DMS53 treated with DMSO at 0.1 percent for 48 hours (cell line): ENCODE measurements around the gene DBH.

Experiments
- DNase-seq: peaks from one replicate; lab custom pipeline; 2025; ENCODE audit not compliant: unreplicated experiment; lab: John Stamatoyannopoulos, UW

DBH gene

DNA sequence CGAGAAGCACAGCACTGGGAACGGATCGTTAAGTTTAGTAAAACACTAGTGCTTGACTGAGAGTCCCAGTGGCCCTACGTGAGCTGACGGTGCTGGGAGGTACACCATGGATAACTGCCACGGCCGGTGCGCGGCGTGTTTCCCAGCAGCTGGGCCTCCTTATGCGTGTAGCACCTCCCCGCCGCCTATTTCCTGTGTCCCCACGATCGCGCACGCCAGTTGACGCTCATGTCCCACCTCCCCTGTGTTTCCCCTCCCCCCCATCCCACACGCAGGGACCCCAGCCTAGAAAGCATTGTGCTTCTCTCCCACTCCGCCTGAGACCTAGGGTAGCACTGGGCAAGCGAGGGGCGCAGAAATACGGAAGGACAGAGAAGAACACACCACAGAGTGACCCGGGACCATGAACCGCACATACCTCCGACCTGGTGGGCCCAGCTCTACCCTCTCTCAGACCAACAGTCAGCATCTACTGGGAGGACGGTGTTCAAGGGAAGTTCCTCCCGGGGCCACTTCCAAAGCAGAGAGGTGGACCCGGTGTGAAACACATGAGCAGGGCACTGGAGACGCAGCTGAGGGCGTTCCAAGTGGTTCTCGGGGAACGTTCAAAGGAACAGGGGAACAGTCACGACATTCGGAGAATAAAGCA lies 45.6 kb downstream of the DBH start:
- no peak for DNase-seq

DNA sequence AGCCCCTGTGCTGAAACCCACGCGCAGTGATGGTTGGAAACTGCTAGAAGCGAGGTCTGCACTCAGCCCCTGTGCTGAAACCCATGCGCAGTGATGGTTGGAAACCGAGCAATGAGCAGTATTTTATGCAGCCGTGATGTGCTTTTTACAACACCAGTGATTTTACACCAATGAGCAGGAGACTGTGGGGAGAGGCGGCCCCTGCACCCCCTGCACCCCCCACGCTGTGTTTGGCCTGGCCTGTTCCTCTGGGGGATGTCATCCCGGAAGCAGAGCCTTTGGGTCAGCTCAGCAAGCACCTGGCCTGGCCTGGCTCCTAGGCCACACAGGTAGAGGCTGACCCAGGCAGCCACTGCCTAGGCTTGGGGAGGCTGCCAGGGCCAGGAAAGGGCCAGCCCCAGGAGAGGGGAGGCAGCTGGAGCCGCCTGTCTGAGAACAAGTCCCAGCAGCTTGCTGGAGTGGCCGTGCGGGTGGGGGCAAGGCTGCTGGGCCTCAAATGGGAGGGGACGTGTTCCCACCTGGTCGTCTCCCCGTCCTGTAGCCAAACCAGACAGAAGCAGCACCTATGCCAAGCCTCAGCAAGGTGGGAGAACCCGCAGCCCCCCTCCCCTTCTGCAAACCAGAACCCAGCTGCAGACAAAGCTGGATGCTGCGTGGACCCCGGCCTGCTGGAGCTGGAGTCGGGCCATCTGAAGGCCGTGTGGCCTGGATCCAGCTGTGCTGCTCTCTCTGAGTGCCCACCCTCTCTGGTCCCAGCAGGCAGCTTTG lies 46.8 kb downstream of the DBH start:
- no peak for DNase-seq

DNA sequence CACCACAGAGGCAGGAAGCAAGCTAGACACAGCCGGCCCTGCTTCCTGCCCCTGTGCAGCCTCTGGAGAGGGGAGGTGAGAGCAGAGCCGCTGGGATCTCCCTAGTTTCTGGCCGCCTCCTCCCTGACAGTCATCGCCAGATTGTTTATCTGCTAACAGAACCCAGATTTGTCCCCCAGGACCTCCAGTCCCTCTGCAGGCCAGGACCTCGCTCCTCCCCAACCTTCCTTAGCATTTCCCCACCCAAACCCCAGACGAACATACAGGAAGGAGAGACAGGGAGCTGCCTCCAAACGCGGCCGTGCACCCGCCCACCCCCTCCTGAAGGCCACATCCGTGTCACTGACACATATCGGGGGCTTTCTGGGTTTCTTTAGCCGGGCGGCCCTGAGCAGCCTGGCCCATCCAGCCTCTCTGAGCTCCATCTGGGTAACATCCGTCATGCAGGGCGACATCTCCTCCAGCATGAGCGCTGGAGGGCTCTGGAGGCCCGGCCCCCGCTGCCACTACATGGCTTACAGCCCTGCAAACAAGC lies 47.5 kb downstream of the DBH start:
- no peak for DNase-seq

DNA sequence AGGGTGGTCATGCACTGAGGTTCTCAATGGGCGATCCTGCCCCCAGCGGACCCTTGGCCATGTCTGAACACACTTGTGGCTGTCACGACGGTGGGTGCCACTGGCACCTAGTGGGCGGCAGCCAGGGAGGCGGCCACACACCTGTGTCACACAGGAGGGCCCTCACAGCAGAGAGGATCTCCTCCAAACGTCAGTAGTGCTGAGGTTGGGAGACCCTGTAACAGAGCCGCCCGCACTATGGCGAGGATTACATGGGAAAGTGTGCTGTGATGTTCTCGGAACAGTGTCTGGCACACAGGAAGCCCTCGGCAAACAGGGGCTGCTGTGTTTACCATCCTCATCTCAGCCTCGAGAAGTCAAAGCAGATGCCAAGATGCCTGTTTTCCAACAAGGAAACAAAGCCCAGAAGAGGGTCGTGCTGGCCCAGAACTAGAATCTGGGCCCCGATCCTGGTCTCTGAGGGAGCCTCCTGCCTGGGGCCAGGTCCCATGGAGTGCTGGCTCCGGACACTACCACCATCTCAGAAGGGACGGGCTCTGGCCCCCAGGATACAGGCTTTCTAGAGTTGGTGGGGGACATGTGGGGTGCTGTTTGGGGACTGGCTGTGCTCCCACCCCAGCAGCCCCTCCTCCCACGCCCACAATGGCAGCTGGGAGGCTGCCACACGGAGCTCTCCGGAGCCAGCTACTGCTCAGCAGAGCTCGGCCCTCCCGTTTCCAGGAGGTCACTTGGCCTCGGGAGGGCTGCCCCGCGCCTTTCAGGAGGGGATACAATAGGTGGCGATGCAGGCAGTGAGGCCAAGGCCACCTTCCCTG lies 48.2 kb downstream of the DBH start:
- DNase-seq: no peak

DNA sequence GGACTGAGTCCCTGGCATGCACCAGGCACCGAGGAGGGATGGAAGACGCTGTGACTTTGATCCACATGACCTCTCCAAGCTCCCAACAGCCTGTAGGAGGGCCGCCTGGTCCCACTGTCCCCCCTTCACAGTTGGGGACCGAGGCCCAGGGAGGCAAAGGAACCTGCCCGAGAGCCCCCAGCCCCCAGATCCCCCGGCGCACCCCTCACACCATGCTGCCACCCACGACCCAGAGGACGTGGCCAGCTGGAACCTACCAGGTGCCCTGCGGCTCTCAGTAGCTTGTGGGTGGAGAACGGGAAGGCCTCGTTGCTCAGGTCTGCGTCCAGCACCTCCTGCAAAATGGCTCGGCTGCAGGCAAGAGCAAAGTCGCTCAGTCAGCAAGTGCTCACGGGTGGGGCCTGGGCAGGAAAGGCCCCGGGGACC lies 48.8 kb downstream of the DBH start:
- DNase-seq: no peak

DNA sequence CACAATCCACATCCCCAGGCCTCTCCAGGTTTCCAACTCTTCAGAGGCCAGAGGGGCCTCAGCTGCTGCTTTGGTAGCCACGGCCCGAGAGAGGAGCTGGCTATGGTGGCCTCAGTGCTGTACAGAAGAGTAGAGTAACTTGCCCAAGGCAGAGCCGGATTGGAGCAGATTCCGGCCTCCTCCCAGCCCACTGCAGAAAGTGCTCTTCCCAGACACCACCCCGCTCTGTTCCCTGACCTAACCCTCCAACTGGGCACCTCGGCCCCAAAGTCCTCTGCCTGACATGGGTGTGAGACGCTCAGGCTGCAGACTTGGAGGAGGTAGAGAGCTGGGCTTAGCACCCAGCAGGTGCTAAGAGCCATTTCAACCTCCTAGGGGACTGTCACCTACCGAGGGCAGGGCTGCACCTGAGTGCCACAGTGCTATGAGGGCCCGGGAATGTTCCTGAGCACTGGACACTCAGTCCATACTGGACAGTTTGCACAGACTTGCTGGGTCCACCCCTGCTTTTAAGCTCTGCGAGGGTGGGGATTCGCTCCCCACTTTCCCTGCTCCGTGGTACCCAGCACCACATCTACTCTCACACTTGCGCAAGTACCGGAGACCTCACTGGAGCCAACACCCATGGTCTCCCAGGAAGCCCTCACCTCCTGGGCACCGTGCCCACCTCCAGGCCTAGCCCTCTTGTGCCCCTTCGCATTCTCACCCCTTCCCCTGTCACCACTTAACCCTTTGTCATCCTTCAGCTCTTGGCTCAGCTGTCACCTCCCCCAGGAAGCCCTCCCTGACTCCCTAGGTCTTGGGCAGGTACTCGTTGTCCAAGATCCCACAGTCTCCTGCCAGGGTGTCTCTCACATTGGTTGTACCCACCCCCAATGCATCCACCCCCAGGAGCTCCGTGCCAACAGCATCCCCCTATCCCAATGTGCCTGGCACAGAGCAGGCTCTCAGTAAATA lies 49.8 kb downstream of the DBH start:
- no peak for DNase-seq

DNA sequence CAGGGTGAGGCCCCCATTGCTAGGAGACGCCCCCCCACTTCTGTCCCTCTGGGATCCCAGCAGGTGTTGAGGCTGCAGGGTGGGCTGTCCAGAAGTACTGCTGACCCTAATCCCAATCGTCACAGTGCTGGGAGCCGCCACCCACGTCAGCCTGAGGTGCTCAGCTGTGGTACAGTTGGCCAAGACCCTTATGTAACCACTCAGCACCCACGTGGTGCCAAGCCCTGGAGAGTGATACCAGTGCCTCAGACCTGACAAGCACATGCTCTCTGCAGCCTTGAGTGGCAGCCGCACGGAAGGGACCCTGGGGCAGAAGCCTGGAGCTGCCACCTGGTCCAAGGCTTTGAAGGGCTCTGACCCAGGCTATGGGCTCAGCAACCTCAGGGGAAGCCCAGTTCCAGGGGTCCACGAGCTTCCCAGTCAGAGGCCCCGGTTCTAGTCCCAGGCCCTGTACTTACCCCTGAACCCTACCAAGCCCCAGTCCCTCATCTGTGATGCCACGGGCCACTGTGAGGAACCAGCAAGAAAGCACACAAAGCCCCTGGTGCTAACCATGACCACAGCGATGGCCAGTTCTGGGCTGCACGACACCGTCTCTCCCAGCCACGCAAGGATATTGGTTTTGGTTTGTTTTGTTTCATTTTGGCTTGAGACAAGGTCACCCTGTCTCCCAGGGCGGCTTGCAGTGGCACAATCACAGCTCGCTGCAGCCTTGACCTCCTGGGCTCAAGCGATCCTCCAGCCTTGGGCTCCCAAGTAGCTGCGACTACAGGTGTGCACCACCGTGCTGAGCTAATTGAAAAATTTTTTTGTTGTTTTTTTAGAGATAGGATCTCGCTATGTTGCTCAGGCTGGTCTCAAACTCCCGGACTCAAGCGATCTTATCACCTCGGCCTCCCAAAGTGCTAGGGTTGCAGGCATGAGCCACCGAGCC lies 50.7 kb downstream of the DBH start:
- DNase-seq: no peak

DNA sequence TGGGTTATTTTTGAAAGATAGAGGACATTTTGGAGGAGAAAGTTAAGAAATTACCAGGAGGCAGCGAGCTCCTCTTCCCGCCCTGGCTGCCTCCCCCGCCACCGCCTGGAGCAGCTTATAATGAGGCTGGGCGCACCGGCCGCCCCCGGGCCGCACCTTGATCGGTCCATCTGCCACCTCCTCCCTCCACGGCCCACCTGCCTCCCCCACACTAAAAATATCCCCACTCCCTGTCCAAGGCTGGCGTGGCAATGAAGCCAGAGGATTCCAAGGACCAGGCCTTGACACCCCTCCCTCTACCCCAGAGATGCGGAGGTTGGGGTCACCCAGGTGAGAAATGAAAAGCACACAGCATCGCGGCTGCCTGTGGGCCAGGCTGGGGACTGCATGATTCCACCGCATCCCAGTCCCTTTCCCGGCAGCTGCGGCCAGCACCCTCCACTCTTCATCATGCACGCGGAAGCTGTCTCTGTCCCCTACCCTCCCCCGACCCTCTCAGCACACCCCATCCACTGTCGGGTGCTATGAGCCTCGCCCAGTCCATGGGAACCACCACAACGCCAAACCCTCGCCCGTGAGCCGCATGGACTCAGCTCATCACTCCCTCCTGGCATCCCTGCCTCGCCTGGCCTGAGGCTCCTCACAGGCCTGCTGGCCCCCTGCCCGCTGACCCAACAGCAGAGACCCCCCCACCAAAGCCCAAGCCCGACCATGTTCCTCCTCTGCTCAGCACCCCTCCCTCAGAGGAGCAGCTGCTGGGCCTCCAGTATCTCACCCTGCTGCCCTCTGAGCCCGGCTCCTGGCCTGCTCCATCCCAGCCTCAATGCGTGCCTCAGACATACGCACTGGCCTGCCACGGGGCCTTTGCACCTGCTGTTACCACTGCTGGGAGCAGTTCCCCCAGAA lies 51.9 kb downstream of the DBH start:
- no peak for DNase-seq

DNA sequence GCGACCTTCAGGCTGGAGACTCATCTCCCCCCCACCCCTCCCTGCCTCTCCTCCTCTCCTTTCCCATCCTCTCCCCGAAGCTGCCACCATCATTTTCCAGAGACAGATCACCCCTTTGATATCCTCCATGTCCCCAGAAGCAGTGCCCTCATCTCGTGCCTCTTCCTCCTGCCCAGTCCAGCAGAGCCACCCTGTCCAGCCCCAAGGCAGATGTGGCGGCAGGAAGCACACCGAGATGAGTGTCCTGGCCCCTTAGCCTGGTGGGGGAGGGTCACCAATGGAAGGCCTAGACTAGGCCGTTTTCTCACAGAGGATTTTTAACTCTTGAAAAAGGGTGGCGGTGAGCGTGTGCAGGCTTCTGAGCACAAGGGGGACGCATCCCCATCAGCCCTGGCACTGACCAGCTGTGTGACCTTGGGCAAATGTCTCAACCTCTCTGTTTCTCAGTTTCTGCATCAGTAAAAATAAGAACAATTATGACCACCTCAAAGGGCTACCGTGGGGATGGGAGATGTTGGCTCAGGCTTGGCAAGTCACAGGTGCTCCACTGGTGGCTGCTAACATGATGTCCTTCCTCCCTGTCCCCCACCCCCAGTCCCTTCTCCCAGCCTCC lies 53.1 kb downstream of the DBH start:
- no peak for DNase-seq

DNA sequence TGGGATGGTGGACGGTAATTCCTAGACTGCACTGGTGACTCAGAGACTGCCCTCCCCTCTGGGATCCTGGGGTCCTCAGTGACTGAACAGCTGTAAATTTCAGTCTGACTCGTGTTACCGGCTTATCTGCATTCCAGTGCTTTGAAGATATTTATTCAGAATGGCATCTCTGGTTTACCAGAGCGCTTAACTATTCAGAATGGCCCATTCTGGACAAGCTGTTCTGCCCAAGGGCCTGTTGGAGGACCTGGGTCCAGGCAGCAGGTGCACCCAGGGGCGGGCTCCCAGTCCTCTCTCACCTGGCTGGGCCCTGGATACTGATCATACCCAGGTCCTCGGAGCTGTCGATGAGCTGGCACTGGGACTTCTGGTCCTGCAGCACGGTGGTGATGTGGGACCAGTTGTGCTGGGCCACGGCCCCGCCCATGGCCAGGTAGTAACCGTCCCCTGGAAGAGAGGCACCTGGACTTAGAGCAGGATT lies 54.0 kb downstream of the DBH start:
- no peak for DNase-seq

DNA sequence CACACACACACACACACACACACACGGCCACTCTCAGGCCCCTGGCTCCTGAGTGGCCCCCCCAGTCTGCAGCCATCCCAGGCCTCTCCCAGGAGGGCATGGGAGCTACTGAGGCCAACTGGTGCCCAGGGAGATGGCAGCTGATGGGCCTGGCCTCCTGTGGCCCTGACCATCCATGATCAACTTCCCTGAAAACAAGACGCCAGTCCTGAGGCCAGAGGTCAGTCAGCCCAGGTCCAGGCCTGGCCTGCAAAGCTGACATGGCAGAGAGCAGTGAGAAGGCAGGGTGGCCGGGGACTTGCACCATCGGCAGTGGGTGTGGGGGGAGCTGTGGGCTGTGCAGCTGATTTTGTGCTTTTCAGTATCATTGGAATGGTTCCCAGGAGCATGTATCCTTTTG lies 55.0 kb downstream of the DBH start:
- DNase-seq: no peak

DNA sequence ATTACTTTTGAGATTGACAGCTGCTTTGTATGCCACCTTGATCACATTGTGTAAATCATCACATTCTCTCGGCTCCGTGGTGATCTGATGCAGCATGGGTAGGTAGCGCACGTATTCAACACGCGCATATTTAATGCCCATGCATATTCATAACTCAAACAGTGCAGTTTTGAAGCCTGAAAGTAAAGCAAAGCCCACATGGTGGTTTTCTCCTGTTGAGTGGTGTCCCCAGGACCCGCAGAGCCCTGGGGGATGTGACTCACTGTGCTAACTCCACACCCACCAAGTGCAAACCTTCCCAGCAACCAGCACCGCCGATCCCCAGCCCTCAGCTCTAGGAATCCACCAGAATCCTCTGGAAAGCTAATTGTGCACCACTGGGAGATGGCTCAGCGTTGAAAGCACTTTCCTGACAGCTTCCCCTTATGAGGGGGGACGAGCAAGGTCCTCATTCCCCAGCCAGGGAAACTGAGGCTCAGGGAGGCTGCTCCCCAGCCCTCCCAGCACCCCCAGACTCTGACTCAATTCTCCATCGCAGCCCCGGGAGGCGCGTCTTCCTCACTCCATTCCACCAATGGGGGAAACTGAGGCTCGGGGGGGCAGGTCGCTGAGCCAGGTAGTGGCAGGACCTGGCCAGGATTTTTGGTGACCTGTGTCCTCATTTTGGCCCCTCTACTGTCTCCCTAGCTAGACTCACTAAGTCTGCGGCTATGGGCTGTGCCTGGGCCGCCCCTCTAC lies 55.6 kb downstream of the DBH start:
- no peak for DNase-seq

DNA sequence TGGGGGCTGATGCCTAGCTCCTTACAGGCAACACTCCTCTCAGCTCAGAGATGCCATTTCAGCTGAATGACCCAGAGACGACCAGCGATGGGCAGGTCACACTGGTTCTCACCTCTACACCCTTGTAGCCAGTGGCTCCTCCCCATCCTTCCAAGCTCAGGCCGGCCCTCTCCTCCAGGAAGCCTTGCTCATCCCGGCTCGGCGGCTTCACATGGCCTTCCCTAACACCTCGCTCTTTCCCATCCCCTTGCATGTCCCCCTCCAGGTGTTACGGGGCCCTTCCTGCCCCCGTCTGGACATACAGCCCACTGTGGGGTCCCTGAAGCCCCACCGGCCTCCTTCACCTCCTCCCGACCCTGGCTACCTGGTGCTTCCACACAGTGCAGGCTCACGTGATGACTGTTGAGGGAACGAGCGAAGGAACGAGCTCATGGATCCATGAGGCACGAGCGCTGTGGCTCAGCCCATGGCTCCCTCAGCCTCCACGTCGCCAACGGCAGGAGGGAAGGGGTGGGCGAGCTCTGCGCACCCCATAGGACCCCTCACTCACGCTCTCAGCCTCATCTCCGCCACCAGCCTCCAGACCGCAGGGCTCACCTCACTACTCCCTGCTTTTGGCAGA lies 56.3 kb downstream of the DBH start:
- no peak for DNase-seq

DNA sequence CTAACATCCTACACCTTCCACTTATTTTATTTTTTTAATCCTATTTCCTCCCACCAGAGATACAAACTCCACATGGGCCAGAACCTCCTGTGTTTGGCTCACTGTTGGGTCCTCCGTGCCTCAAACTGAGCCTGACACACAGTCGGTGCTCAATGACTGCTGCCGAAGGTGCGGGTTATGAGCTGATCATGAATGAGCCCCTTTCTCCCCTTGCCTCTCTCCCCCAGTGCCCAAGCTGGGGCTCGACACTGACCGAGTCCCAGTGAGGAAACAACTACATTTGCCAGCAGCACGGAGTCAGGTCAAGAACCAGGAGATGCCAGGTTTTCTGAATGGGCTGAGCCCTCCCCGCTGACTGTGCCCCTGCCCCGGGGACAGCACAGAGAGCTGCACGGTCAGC lies 57.0 kb downstream of the DBH start:
- DNase-seq: no peak

DNA sequence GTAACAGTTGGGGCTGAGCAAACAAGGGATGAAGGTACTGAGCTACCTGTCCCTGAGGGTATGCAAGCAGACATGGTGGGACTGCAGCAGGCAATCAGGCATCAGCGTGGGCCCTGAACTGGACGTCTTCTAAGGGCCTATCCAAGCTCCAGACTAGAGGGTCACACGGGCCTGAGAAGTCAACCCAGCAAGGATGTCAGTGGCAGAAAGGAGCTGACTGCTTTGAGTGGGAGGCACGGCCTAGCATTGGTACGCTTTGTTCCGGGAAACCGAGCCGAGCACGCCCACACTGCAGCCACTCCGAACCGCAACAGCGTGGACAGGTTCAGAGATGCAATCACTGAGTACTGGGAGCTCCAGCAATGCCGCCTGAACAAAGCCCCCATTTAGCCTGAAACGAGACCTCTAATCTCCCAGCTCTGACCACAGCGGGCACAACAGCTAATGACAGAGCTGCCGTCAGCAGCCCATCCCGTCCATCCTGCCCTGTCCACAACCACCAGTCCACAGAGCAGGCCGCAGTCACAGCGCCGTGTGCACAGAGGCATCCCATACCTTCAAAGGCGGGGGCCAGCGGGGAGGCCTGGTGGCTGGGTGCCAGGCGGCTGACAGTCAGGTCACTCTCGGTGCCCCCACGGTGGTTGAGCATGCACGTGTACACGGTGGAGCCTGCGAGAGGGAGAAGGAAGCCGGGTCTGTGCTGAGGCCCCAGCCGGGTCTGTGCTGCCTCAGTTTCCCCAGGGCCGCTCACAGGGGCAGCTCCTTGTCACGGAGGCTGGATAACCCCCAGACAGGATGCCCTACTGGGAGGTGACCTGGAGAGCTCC lies 57.8 kb downstream of the DBH start:
- DNase-seq: no peak

DNA sequence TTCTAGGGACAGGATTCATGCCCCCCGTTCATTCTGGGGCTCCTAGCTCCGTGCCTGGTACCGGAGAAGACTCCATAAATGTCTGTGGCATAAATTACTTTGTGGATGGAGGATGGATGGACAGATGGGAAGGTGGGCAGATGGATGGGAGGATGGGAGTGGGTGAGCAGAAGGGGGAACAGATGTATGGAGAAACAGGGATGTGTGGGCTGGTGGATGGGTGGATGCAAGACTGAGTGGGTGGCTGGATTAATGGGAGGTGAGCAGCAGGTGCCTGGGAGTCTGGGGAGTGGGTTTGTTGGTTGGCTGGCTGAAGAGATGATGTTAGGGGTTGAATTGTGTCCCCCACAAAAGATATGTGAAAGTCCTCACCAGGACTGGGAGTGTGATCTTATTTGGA lies 58.5 kb downstream of the DBH start:
- no peak for DNase-seq
